Measurements from ENCODE around the gene KDM2B.

KDM2B gene

DNA sequence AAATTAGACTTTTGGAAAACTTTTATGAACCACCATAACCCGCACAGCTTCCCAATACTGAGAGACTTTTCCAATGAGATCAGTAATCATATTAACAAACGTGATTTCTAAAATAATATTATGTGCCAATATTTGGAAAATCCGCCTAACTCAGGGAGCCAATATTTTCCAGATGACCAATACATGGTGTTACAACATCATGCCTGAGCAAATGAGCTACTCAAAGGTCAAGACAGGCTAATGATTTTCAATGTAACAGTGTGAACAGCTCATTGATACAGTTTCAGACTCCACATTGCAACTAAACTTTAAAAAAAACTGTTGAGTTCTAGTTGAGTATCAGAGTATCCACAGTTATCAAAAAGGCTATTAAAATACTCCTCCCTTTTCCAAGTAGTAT lies 134.1 kb downstream of the KDM2B start:
- TF ChIP-seq EZH2 (IDR thresholded peaks at IDR 0.05; ENCODE audit: borderline replicate concordance, low read length) = no peak
- TF ChIP-seq, protein P1, sequence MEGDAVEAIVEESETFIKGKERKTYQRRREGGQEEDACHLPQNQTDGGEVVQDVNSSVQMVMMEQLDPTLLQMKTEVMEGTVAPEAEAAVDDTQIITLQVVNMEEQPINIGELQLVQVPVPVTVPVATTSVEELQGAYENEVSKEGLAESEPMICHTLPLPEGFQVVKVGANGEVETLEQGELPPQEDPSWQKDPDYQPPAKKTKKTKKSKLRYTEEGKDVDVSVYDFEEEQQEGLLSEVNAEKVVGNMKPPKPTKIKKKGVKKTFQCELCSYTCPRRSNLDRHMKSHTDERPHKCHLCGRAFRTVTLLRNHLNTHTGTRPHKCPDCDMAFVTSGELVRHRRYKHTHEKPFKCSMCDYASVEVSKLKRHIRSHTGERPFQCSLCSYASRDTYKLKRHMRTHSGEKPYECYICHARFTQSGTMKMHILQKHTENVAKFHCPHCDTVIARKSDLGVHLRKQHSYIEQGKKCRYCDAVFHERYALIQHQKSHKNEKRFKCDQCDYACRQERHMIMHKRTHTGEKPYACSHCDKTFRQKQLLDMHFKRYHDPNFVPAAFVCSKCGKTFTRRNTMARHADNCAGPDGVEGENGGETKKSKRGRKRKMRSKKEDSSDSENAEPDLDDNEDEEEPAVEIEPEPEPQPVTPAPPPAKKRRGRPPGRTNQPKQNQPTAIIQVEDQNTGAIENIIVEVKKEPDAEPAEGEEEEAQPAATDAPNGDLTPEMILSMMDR (IDR thresholded peaks at IDR 0.05; ENCODE audit: low read length) = no peak
- Histone ChIP-seq H3K4me3 (ENCODE audit: low read depth, low read length, poor library complexity, severe bottlenecking) (no peak overlapping the region), H3F3A (ENCODE audit: insufficient read depth, low read length) (no peaks in the 10 kb centered on the region), H2AFZ (ENCODE audit: low read length) (no peak overlapping the region), H3K9me3 (ENCODE audit: low read length) (no peaks in the 10 kb centered on the region), H3K9ac (ENCODE audit: low read length) (no peak overlapping the region), H3K9me2 (ENCODE audit: low read depth, low read length) (no peaks in the 10 kb centered on the region), H3K4me1 (ENCODE audit: insufficient read depth, low read length, severe bottlenecking) (peaks cover 11% of the 10 kb centered on the region), H3K27ac (ENCODE audit: low read depth, low read length, poor library complexity, severe bottlenecking) (no peak overlapping the region), H3K36me3 (ENCODE audit: insufficient read depth, low read length) (peaks cover 65% of the 10 kb centered on the region), H3K4me2 (ENCODE audit: low read length) (no peak overlapping the region), H4K20me1 (ENCODE audit: insufficient read depth, low read length) (no peaks in the 10 kb centered on the region), H3K27me3 (ENCODE audit: insufficient read depth, low read length) (no peaks in the 10 kb centered on the region), H3K79me2 (ENCODE audit: insufficient read depth, low read length) (no peaks in the 10 kb centered on the region)

DNA sequence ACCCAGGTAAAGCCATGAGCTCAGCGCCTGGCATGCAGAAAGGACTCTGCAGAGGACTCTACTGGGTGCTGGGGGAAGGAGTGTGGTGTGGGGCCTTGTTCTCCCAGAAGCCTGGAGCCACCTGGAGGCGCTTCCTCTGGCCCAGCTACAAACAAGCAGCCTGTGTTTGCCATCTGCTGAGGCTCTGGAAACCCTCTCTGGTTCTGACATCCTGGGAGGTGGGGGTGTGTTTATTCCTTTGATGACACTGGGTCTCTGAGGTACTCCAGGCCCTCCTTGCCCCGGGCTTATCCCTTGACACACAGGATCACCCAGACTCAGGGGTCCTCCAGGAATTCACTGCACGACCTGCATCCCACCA lies 136.0 kb downstream of the KDM2B start:
- no peak overlapping the region for H3K27ac ChIP-seq (ENCODE audit: low read depth, low read length, poor library complexity, severe bottlenecking)
- H3K4me1 ChIP-seq (ENCODE audit: insufficient read depth, low read length, severe bottlenecking) = no peaks in the 10 kb centered on the region
- no peak overlapping the region for H3K4me3 ChIP-seq (ENCODE audit: low read depth, low read length, poor library complexity, severe bottlenecking)
- no peaks in the 10 kb centered on the region for H3K9me2 ChIP-seq (ENCODE audit: low read depth, low read length)
- H3K79me2 ChIP-seq (ENCODE audit: insufficient read depth, low read length) = no peaks in the 10 kb centered on the region
- no peaks in the 10 kb centered on the region for H3K27me3 ChIP-seq (ENCODE audit: insufficient read depth, low read length)
- H2AFZ ChIP-seq (ENCODE audit: low read length) = no peak overlapping the region
- H3K4me2 ChIP-seq (ENCODE audit: low read length) = no peak overlapping the region
- peaks cover 77% of the 10 kb centered on the region for H3K36me3 ChIP-seq (ENCODE audit: insufficient read depth, low read length)
- no peaks in the 10 kb centered on the region for H4K20me1 ChIP-seq (ENCODE audit: insufficient read depth, low read length)
- no peaks in the 10 kb centered on the region for H3F3A ChIP-seq (ENCODE audit: insufficient read depth, low read length)
- TF ChIP-seq, protein P1 (IDR thresholded peaks at IDR 0.05; ENCODE audit: low read length) = no peak
- TF ChIP-seq EZH2 (IDR thresholded peaks at IDR 0.05; ENCODE audit: borderline replicate concordance, low read length) = no peak
- no peak overlapping the region for H3K9ac ChIP-seq (ENCODE audit: low read length)
- no peaks in the 10 kb centered on the region for H3K9me3 ChIP-seq (ENCODE audit: low read length)

DNA sequence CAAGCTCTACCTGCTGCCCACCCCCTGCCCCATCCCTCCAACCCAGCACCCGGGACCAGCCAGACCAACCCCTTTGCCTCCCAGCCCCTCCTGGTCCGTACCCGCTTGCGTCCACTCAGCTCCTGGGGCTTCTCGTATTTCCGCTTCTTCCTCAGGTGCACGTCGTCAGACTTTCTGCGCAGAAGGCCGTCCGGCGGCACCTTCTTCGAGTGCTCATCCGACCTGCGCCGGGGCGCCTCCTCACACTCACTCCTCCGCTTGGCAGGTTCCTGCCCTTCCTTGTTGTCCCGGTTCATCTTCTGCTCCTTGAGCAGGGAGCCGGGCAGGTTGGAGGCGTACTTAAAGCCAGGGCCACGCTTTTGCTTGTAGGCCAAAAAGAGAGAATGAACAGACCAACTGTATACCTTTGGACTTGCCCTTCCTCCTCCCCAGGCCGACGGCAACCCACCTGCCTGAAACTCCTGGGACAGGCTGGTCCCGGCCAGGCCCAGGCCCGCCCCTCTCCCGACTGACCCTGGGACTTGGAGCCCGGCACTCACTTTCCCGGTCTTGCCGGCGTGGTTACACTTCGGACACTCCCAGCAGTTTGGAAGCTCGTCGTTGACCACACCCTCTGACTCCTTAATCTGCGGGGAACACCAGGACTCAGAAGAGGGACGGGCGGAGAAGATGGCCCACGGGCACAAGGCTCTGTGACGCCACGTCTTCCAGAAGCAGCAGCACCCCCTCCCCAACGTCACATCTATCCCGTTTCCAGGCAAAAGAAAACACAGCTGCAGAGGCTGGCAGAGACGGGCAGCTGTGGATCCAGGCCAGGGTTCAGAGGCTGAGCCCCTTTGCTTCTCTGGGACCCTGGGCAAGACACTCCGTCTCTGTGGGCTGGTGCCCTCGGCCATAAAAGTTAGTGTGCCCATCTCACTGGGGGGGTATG lies 136.6 kb downstream of the KDM2B start:
- TF ChIP-seq, protein P1 (IDR thresholded peaks at IDR 0.05; ENCODE audit: low read length) = no peak
- no peak for TF ChIP-seq EZH2 (IDR thresholded peaks at IDR 0.05; ENCODE audit: borderline replicate concordance, low read length)
- Histone ChIP-seq H2AFZ (ENCODE audit: low read length) (no peak overlapping the region), H3K4me3 (ENCODE audit: low read depth, low read length, poor library complexity, severe bottlenecking) (no peak overlapping the region), H3K4me2 (ENCODE audit: low read length) (no peak overlapping the region), H3F3A (ENCODE audit: insufficient read depth, low read length) (no peaks in the 10 kb centered on the region), H3K4me1 (ENCODE audit: insufficient read depth, low read length, severe bottlenecking) (no peaks in the 10 kb centered on the region), H4K20me1 (ENCODE audit: insufficient read depth, low read length) (no peaks in the 10 kb centered on the region), H3K79me2 (ENCODE audit: insufficient read depth, low read length) (no peaks in the 10 kb centered on the region), H3K27ac (ENCODE audit: low read depth, low read length, poor library complexity, severe bottlenecking) (no peak overlapping the region), H3K9me3 (ENCODE audit: low read length) (no peaks in the 10 kb centered on the region), H3K9ac (ENCODE audit: low read length) (no peak overlapping the region), H3K36me3 (ENCODE audit: insufficient read depth, low read length) (peaks cover 77% of the 10 kb centered on the region), H3K9me2 (ENCODE audit: low read depth, low read length) (no peaks in the 10 kb centered on the region), H3K27me3 (ENCODE audit: insufficient read depth, low read length) (no peaks in the 10 kb centered on the region)
